ENCODE results near the gene CASP9.

DNA sequence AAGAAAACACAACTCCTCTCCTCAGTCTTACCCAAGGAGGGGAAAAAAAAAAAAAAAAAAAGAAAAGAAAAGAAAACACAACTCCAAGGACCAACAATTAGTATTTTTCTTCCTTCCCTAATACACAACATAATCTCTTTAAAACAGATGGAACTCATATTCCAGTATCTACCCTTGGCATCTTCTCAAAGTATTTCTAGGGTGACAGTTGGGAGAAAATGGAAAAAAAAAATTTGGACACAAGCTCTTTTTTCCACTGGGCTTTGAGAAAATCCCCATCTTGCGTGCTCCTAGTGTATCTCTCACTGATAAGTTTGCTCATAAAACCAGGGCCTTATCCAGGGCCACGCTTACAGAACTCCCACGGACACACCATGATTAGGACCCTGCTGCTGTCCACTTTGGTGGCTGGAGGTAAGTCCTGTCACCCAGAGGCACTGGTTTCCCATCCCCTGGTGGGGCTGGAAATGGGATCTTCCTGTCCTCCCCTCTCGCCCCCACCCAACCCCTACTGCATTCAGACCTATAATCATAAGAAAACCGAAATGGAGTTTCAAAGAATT, 48.2 kb downstream of the CASP9 start, which contains the start of gene CELA2B:
- TF ChIP-seq CTCF (IDR thresholded peaks at IDR 0.05): no peak
- TF ChIP-seq POLR2AphosphoS5 (IDR thresholded peaks at IDR 0.05; ENCODE audit: insufficient read depth in 1 of 2, low read depth in 1 of 2): no peak

All from vagina (tissue), 2 donors.